GM23248 (cell line): Measurements from ENCODE around the gene SLBP. TPM values are rescaled to one million over a fixed set of nuclear protein-coding genes. Genes with fewer than 3 reads are reported as not detected.

Experiments
- DNase-seq: peaks from one replicate; pipeline ENCODE4 v3.0.0-alpha.2; 2015
- H2AFZ ChIP-seq: fragments of 200-600 bp; sonication (generic); 2 replicates; pipeline ENCODE4 v1.6.1; 2016; ENCODE audit warnings: antibody characterized with exemption
- H3F3A ChIP-seq: fragments of 200-600 bp; sonication (generic); 2 replicates; pipeline ENCODE4 v1.6.1; 2016; ENCODE audit warnings: mild to moderate bottlenecking, antibody characterized with exemption, mixed run types; ENCODE audit not compliant: insufficient read depth
- H3K27ac ChIP-seq: fragments of 200-600 bp; sonication (generic); 2 replicates; pipeline ENCODE4 v1.5.1; 2016; ENCODE audit warnings: mild to moderate bottlenecking
- H3K27me3 ChIP-seq: fragments of 200-600 bp; sonication (generic); replicated peaks from 2 replicates; pipeline ENCODE4 v1.6.1; 2016; ENCODE audit warnings: mild to moderate bottlenecking; ENCODE audit not compliant: insufficient read depth
- H3K36me3 ChIP-seq: fragments of 200-600 bp; sonication (generic); 2 replicates; pipeline ENCODE4 v1.6.1; 2016; ENCODE audit warnings: low read depth, mild to moderate bottlenecking
- H3K4me1 ChIP-seq: fragments of 200-600 bp; sonication (generic); 2 replicates; pipeline ENCODE4 v1.6.1; 2016; ENCODE audit warnings: mild to moderate bottlenecking; ENCODE audit not compliant: insufficient read depth
- H3K4me2 ChIP-seq: fragments of 200-600 bp; sonication (generic); one replicate; pipeline ENCODE4 v1.6.1; 2016; ENCODE audit warnings: mild to moderate bottlenecking; ENCODE audit not compliant: unreplicated experiment
- H3K4me3 ChIP-seq: fragments of 200-600 bp; sonication (generic); 2 replicates; pipeline ENCODE4 v1.5.1; 2016; ENCODE audit warnings: mild to moderate bottlenecking
- H3K79me2 ChIP-seq: fragments of 200-600 bp; sonication (generic); 2 replicates; pipeline ENCODE4 v1.6.1; 2016; ENCODE audit warnings: mild to moderate bottlenecking; ENCODE audit not compliant: insufficient read depth
- H3K9ac ChIP-seq: fragments of 200-600 bp; sonication (generic); 2 replicates; pipeline ENCODE4 v1.6.1; 2016; ENCODE audit warnings: mild to moderate bottlenecking
- H3K9me2 ChIP-seq: fragments of 200-600 bp; sonication (generic); 2 replicates; pipeline ENCODE4 v1.6.1; 2016; ENCODE audit warnings: mixed run types, mild to moderate bottlenecking, moderate library complexity; ENCODE audit not compliant: insufficient read depth
- H3K9me3 ChIP-seq: fragments of 200-600 bp; sonication (generic); one replicate; pipeline ENCODE4 v1.6.1; 2017; ENCODE audit warnings: low read depth
- H4K20me1 ChIP-seq: fragments of 200-600 bp; sonication (generic); 2 replicates; pipeline ENCODE4 v1.6.0; 2016; ENCODE audit not compliant: insufficient read depth
- EZH2 ChIP-seq: fragments of 200-600 bp; sonication (generic); IDR thresholded peaks from 2 replicates; pipeline ENCODE4 v1.6.1; 2018; ENCODE audit warnings: antibody characterized with exemption, mild to moderate bottlenecking; ENCODE audit not compliant: insufficient read depth, poor library complexity, severe bottlenecking
- EZH2phosphoT487 ChIP-seq: fragments of 200-600 bp; sonication (generic); IDR thresholded peaks from 2 replicates; pipeline ENCODE4 v1.6.1; 2018; ENCODE audit warnings: antibody characterized with exemption, moderate library complexity, mild to moderate bottlenecking, low read depth; ENCODE audit not compliant: insufficient read depth
- WGBS, 2 experiments: methylation state at CpG; one replicate each; pipeline ENCODE4 v1.1.6; 2015 to 2017; ENCODE audit warnings: low lambda C conversion rate in 2 of 2, low coverage in 1 of 2; ENCODE audit errors: missing lambda C conversion rate in 2 of 2; 5-methylcytosine and 5-hydroxymethylcytosine counted together
- in situ Hi-C: fragments of 300-500 bp; cut with MboI; formaldehyde crosslinking; loops from 2 replicates; pipeline ENCODE4 v1.15.0; 2020
- polyA plus RNA-seq: library from polyadenylated mRNA; unstranded; fragments of >200 nt; fragmentation: Nextera tagmentation; extraction: Ambion mirVana; gene quantifications from 2 replicates; pipeline ENCODE4 v1.2.1, GENCODE V29; 2016
- total RNA-seq: library from RNA; depleted of rRNA; stranded (reverse); fragments of >200 nt; shearing (Covaris generic); gene quantifications from 2 replicates; pipeline ENCODE4 v1.2.3, GENCODE V29; 2014

Gene SLBP
- total and polyA plus RNA-seq, 2 experiments from 2014 or later, result 72.7 to 85.8 TPM

- Histone ChIP-seq H3K36me3 (no peaks in the 10 kb centered on the region), H3K4me3 (no peak overlapping the region), H3K9me3 (no peaks in the 10 kb centered on the region), H3K79me2 (no peaks in the 10 kb centered on the region), H4K20me1 (no peaks in the 10 kb centered on the region), H3K27me3 (no peaks in the 10 kb centered on the region), H3K4me1 (no peaks in the 10 kb centered on the region), H3K27ac (no peak overlapping the region), H3K4me2 (no peak overlapping the region), H3F3A (no peaks in the 10 kb centered on the region), H2AFZ (no peak overlapping the region), H3K9me2 (no peaks in the 10 kb centered on the region), H3K9ac (no peak overlapping the region)
- DNase-seq, result no peak
- 91 to 96% methylated on average over 5 of the region's 5 CpGs for WGBS, 2 experiments
- TF ChIP-seq EZH2 (no peak), EZH2phosphoT487 (no peak)
- in situ Hi-C loops, result no loop called here
These were observed 48.6 kb downstream of the SLBP start for GRCh38 chr4:1663549-1663948.

- no peak for DNase-seq
- no peaks in the 10 kb centered on the region for H3K9me3 ChIP-seq
- in situ Hi-C loops, result no loop called here
These were observed 50.4 kb downstream of the SLBP start for GRCh38 chr4:1661695-1662094.

GRCh38 chr4:1660948-1661677 lies 51.0 kb downstream of the SLBP start:
- TF ChIP-seq EZH2phosphoT487 (no peak), EZH2 (no peak)
- no peaks in the 10 kb centered on the region for H3K36me3 ChIP-seq
- no peaks in the 10 kb centered on the region for H3F3A ChIP-seq
- H3K9me2 ChIP-seq, result no peaks in the 10 kb centered on the region
- H3K79me2 ChIP-seq, result no peaks in the 10 kb centered on the region
- H2AFZ ChIP-seq, result no peak overlapping the region
- in situ Hi-C loops, result no loop called here
- H4K20me1 ChIP-seq, result no peaks in the 10 kb centered on the region
- DNase-seq, result no peak
- no peaks in the 10 kb centered on the region for H3K9me3 ChIP-seq
- H3K4me2 ChIP-seq, result no peak overlapping the region
- H3K27ac ChIP-seq, result no peak overlapping the region
- H3K27me3 ChIP-seq, result no peaks in the 10 kb centered on the region
- no peaks in the 10 kb centered on the region for H3K4me1 ChIP-seq
- H3K4me3 ChIP-seq, result no peak overlapping the region
- H3K9ac ChIP-seq, result no peak overlapping the region
- 86 to 87% methylated on average over 23 to 25 of the region's 25 CpGs for WGBS, 2 experiments

More at GRCh38 chr4:1661695-1662094, 50.4 kb downstream of the SLBP start:
- no peak for TF ChIP-seq EZH2
- no peak for TF ChIP-seq EZH2phosphoT487
- 86 to 87% methylated on average over 14 of the region's 14 CpGs for WGBS, 2 experiments
- H3K9me2 ChIP-seq, result no peaks in the 10 kb centered on the region
- H2AFZ ChIP-seq, result no peak overlapping the region
- no peak overlapping the region for H3K27ac ChIP-seq
- H3K4me1 ChIP-seq, result no peaks in the 10 kb centered on the region
- no peak overlapping the region for H3K4me3 ChIP-seq
- H3K27me3 ChIP-seq, result no peaks in the 10 kb centered on the region
- no peaks in the 10 kb centered on the region for H3F3A ChIP-seq
- no peak overlapping the region for H3K9ac ChIP-seq
- no peaks in the 10 kb centered on the region for H4K20me1 ChIP-seq
- no peaks in the 10 kb centered on the region for H3K36me3 ChIP-seq
- no peaks in the 10 kb centered on the region for H3K79me2 ChIP-seq
- H3K4me2 ChIP-seq, result no peak overlapping the region

GRCh38 chr4:1659104-1660043 lies 52.7 kb downstream of the SLBP start:
- no peaks in the 10 kb centered on the region for H3K27me3 ChIP-seq
- H3K36me3 ChIP-seq, result no peaks in the 10 kb centered on the region
- no peaks in the 10 kb centered on the region for H4K20me1 ChIP-seq
- H3K27ac ChIP-seq, result no peak overlapping the region
- H3K4me2 ChIP-seq, result no peak overlapping the region
- TF ChIP-seq EZH2phosphoT487 (no peak), EZH2 (no peak)
- in situ Hi-C loops, result no loop called here
- H2AFZ ChIP-seq, result no peak overlapping the region
- no peaks in the 10 kb centered on the region for H3K9me3 ChIP-seq
- H3K4me1 ChIP-seq, result no peaks in the 10 kb centered on the region
- H3K79me2 ChIP-seq, result no peaks in the 10 kb centered on the region
- WGBS, 2 experiments, result 91 to 94% methylated on average over 39 of the region's 39 CpGs
- H3K4me3 ChIP-seq, result no peak overlapping the region
- DNase-seq, result no peak
- H3K9ac ChIP-seq, result no peak overlapping the region
- H3K9me2 ChIP-seq, result no peaks in the 10 kb centered on the region
- H3F3A ChIP-seq, result no peaks in the 10 kb centered on the region
